Fibroblast of mammary gland (primary cell): Measurements from ENCODE around the gene GLS.
"Not testable (repeated sequence)": the region's sequence is repeated elsewhere in the genome, so short reads cannot be mapped to it uniquely, and the experiment has no call there.

ENCODE experiments used
- DNase-seq: peaks from one replicate; pipeline ENCODE4 v3.0.0-alpha.2; 2010; ENCODE audit warnings: low read depth
- H3K4me3 ChIP-seq: 2 replicates; pipeline ENCODE4 v1.5.1; 2011; ENCODE audit warnings: low read depth, mild to moderate bottlenecking, low read length, moderate library complexity; ENCODE audit not compliant: control insufficient read depth
- CTCF ChIP-seq: conservative IDR thresholded peaks from 2 replicates; pipeline ENCODE4 v1.5.1; 2011; ENCODE audit warnings: low read depth, low read length, inconsistent platforms; ENCODE audit not compliant: control insufficient read depth, insufficient read depth

GLS gene

DNA sequence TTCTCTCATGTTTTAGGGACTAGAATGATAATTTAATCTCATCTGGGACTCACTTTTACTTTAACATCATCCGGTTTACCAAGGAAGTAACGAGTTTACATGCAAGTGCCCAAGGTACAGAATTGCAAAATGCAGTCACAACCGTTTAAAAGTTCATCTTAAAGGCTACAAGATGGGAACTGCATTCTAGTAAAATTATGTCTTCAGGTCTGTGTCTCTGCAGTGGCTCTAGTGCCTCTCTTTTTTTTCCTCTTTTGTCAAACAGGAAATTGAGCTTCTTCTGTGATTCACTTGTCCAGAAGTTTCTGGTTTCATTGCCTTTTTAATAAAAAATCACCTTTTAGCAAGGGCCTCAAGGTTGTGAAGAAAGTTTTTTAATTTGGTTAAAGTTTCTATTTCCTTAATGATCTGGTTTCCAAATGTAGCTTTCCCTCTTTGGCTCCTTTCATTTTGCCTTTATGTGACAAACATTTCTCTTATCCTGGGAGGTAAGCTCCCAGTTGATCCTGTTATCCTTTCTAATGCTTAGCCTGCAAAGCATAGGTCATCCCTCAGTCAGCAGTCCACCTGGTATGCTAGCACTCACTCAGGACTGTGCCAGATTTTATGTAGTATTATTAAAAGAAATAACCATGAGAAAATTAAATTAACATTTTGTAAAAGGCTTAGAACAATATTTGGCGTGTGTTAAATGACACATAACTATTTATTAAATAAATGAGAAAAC, 2.4 kb downstream of the GLS start:
- no peak for TF ChIP-seq CTCF
- DNase-seq: no peak
- peak overlapping the region; percentile 90 for H3K4me3 ChIP-seq

GRCh38 chr2:190885844-190886243, 5.2 kb downstream of the GLS start:
- not testable (repeated sequence) for H3K4me3 ChIP-seq, DNase-seq

DNA sequence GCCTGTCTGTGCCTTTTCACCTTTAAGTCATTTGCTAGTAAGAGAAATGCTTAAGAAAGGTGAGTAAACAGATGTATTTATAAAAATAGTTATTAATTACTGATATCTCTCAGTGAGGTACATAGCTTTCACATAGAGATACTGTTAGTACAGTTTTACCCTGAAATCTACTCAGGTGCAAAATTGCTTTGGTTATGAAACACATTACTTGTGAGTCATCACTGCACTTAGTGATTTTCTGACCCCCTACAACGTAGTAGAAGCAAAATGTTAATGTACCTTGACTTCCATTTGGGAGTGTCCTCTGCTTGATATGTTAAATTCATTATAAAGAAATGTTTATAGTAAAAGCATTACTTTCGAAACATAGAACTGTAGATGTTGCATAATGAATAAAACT, 6.5 kb downstream of the GLS start:
- DNase-seq: peak; percentile 30
- H3K4me3 ChIP-seq: no peak overlapping the region
- no peak for TF ChIP-seq CTCF

DNA sequence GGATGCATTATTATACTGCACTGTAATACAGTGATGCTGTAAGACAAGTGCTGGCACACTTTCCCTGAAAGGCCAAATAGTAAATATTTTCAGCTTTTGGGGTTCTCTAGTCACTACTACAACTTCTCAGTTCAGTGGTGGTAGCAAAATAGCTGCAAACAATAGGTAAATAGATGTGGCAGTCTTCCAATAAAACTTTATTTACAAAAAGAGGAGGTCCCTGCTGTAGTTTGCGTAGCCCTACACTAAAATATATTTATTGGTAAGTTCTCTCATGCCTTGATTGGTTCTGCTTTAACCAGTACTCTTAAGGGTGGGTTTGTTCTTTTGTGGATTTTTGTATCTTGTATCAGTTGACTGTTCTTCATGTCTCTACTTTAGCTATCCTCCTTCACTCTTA, 7.8 kb downstream of the GLS start:
- no peak overlapping the region for H3K4me3 ChIP-seq
- no peak for DNase-seq
- no peak for TF ChIP-seq CTCF

- TF ChIP-seq CTCF: no peak
- H3K4me3 ChIP-seq: no peak overlapping the region
- no peak for DNase-seq
Observed at GRCh38 chr2:190889175-190889943, 8.7 kb downstream of the GLS start.

DNA sequence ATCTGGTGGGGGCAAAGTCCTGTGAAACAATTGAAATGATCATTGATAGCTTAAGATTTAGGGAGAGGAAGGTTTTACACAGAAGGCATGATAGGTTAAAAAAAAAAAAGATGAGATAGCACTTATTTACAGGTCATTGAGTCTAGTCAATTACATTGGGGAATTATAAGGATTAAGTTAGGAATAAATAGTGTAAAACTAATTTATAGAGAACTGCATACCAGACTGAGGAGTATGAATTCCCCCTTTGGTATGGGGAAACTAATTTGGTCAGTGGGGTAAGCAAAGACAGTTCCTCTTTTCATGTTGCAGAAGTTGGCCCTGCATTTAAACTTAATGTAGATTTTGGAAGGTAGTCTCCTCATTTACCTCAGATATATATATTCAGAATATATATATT, 10.8 kb downstream of the GLS start:
- DNase-seq: no peak

More for the DNA sequence above, 10.8 kb downstream of the GLS start:
- no peak for TF ChIP-seq CTCF
- no peak overlapping the region for H3K4me3 ChIP-seq
